Caco-2 (cell line): Measurements from ENCODE around the gene COL4A2. TPM values are rescaled to one million over a fixed set of nuclear protein-coding genes. Genes with fewer than 3 reads are reported as not detected.

Experiments used
- BruUV-seq: library from RNA; stranded (reverse); fragments of 400-500 nt; replicated peaks from 2 replicates; lab custom pipeline; 2021; lab: Mats Ljungman, UMichigan
- CTCF ChIA-PET: fragments of 300-600 bp; sonication (Branson Sonifier 250); formaldehyde crosslinking; loops from one replicate; lab custom pipeline; 2022; ENCODE audit warnings: antibody characterized with exemption; lab: Charles Lee
- POLR2A ChIA-PET: fragments of 300-600 bp; sonication (Branson Sonifier 250); formaldehyde crosslinking; loops from one replicate; lab custom pipeline; 2022; ENCODE audit warnings: antibody characterized with exemption; lab: Charles Lee
- DNase-seq, 2 experiments: peaks; one replicate each; pipeline versions ENCODE4 v3.0.0 to v3.0.0-alpha.2; 2020 to 2022
- H3K27me3 ChIP-seq: replicated peaks from 2 replicates; pipeline ENCODE4 v1.6.0; 2011; ENCODE audit warnings: low read length; ENCODE audit not compliant: control insufficient read depth, insufficient read depth
- H3K36me3 ChIP-seq: 2 replicates; pipeline ENCODE4 v1.5.1; 2011; ENCODE audit warnings: low read length; ENCODE audit not compliant: control insufficient read depth, insufficient read depth
- H3K4me1 ChIP-seq: fragments of 250-450 bp; sonication (Bioruptor Pico); 2 replicates; pipeline ENCODE4 v1.5.1; 2020; ENCODE audit warnings: mild to moderate bottlenecking
- H3K4me3 ChIP-seq: 2 replicates; pipeline ENCODE4 v1.5.1; 2011; ENCODE audit warnings: low read depth, mild to moderate bottlenecking, control low read depth, low read length
- H3K9me3 ChIP-seq: fragments of 250-450 bp; sonication (Bioruptor Pico); 2 replicates; pipeline ENCODE4 v1.5.1; 2020; ENCODE audit warnings: mild to moderate bottlenecking, moderate library complexity
- H3K27ac Mint-ChIP-seq: one replicate; pipeline ENCODE4 v1.8.0; 2022; ENCODE audit warnings: mixed read lengths; ENCODE audit not compliant: unreplicated experiment
- H3K27me3 Mint-ChIP-seq: one replicate; pipeline ENCODE4 v1.8.0; 2022; ENCODE audit warnings: mixed read lengths; ENCODE audit not compliant: insufficient read depth, unreplicated experiment
- H3K36me3 Mint-ChIP-seq: one replicate; pipeline ENCODE4 v1.8.0; 2022; ENCODE audit warnings: mild to moderate bottlenecking, mixed read lengths; ENCODE audit not compliant: insufficient read depth, unreplicated experiment
- H3K4me1 Mint-ChIP-seq: one replicate; pipeline ENCODE4 v1.8.0; 2022; ENCODE audit warnings: low read depth, mixed read lengths; ENCODE audit not compliant: unreplicated experiment
- H3K4me3 Mint-ChIP-seq: one replicate; pipeline ENCODE4 v1.8.0; 2022; ENCODE audit warnings: mild to moderate bottlenecking, moderate library complexity, mixed read lengths; ENCODE audit not compliant: unreplicated experiment
- H3K9me3 Mint-ChIP-seq: one replicate; pipeline ENCODE4 v1.8.0; 2022; ENCODE audit warnings: mixed read lengths; ENCODE audit not compliant: unreplicated experiment
- CTCF ChIP-seq, 2 experiments: fragments of 200-600 bp in 1 of 2; IDR thresholded peaks; 1 replicate in 1 of 2; 2 replicates in 1 of 2; pipeline versions ENCODE4 v1.5.1 to v1.8.0; 2011 to 2022; ENCODE audit warnings: antibody characterized with exemption in 1 of 2, control low read depth in 1 of 2, inconsistent platforms in 1 of 2, low read depth in 1 of 2, low read length in 1 of 2, mild to moderate bottlenecking in 1 of 2, moderate library complexity in 1 of 2; ENCODE audit not compliant: insufficient read depth in 1 of 2, severe bottlenecking in 1 of 2, unreplicated experiment in 1 of 2
- intact Hi-C: fragments of 100-400 bp; cut with micrococcal nuclease; formaldehyde crosslinking; loops from one replicate; pipeline ENCODE4 v1.10.0; 2022; ENCODE audit not compliant: unreplicated experiment
- total RNA-seq: library from RNA; stranded (reverse); gene quantifications from 2 replicates; pipeline ENCODE4 v1.2.3, GENCODE V29; 2022

Gene COL4A2
- total RNA-seq, 1 experiment from 2014 or later, result 19.2 TPM

- Histone ChIP-seq H3K27me3 (no peaks in the 10 kb centered on the region), H3K4me1 (peaks cover 62% of the 10 kb centered on the region), H3K36me3 (no peaks in the 10 kb centered on the region), H3K4me3 (no peak overlapping the region), H3K9me3 (no peaks in the 10 kb centered on the region)
- Mint-ChIP-seq H3K9me3 (no peaks in the 10 kb centered on the region), H3K27me3 (no peaks in the 10 kb centered on the region), H3K4me1 (peaks cover 29% of the 10 kb centered on the region), H3K36me3 (peaks cover 14% of the 10 kb centered on the region), H3K4me3 (no peak overlapping the region), H3K27ac (peak overlapping the region; percentile 17)
- CTCF ChIA-PET, result interaction anchor here (0.9 to 1.4 kb wide), 4 partner anchors 12 to 196 kb away, joined by 3 to 11 read pairs (median 6); no protein-coding TSS in a partner anchor
- DNase-seq, result no peak
- TF ChIP-seq CTCF (IDR thresholded peaks at IDR 0.05; ENCODE audit: insufficient read depth in 1 of 2, low read depth in 1 of 2, low read length in 1 of 2, severe bottlenecking in 1 of 2, unreplicated experiment in 1 of 2), result no peak
- intact Hi-C loops, result loop anchor here (1.0 to 5.0 kb wide), 4 partner anchors 131 to 306 kb away; no protein-coding TSS in a partner anchor
- BruUV-seq, result no TSS peak
- POLR2A ChIA-PET, result no interaction called here
Observed at GRCh38 chr13:110443622-110444225, 136.6 kb downstream of the COL4A2 start.

GRCh38 chr13:110444226-110444653 lies 137.2 kb downstream of the COL4A2 start:
- BruUV-seq, result no TSS peak
- peak; percentile 16 to 18 for TF ChIP-seq CTCF (IDR thresholded peaks at IDR 0.05; ENCODE audit: insufficient read depth in 1 of 2, low read depth in 1 of 2, low read length in 1 of 2, severe bottlenecking in 1 of 2, unreplicated experiment in 1 of 2)
- Histone ChIP-seq H3K4me3 (no peak overlapping the region), H3K27me3 (no peaks in the 10 kb centered on the region), H3K4me1 (peaks cover 67% of the 10 kb centered on the region), H3K36me3 (no peaks in the 10 kb centered on the region), H3K9me3 (no peaks in the 10 kb centered on the region)
- peaks cover 35% of the 10 kb centered on the region for H3K4me1 Mint-ChIP-seq
- DNase-seq, result no peak
- no peak overlapping the region for H3K4me3 Mint-ChIP-seq
- no peaks in the 10 kb centered on the region for H3K9me3 Mint-ChIP-seq
- H3K27me3 Mint-ChIP-seq, result no peaks in the 10 kb centered on the region
- intact Hi-C loops, result loop anchor here (1.0 to 5.0 kb wide), 4 partner anchors 132 to 307 kb away; no protein-coding TSS in a partner anchor
- POLR2A ChIA-PET, result no interaction called here
- peak overlapping the region; percentile 17 for H3K27ac Mint-ChIP-seq
- H3K36me3 Mint-ChIP-seq, result peaks cover 14% of the 10 kb centered on the region
- CTCF ChIA-PET, result interaction anchor here (0.9 to 1.4 kb wide), 4 partner anchors 12 to 197 kb away, joined by 3 to 11 read pairs (median 6); no protein-coding TSS in a partner anchor

- DNase-seq, result no peak
- Mint-ChIP-seq H3K27ac (peak overlapping the region; percentile 10), H3K9me3 (no peaks in the 10 kb centered on the region), H3K4me3 (no peak overlapping the region), H3K27me3 (no peaks in the 10 kb centered on the region), H3K36me3 (peaks cover 14% of the 10 kb centered on the region), H3K4me1 (peaks cover 36% of the 10 kb centered on the region)
- Histone ChIP-seq H3K9me3 (no peaks in the 10 kb centered on the region), H3K27me3 (no peaks in the 10 kb centered on the region), H3K4me1 (peaks cover 77% of the 10 kb centered on the region), H3K4me3 (no peak overlapping the region), H3K36me3 (no peaks in the 10 kb centered on the region)
- BruUV-seq, result no TSS peak
- TF ChIP-seq CTCF (IDR thresholded peaks at IDR 0.05; ENCODE audit: insufficient read depth in 1 of 2, low read depth in 1 of 2, low read length in 1 of 2, severe bottlenecking in 1 of 2, unreplicated experiment in 1 of 2), result no peak
- POLR2A ChIA-PET, result no interaction called here
- CTCF ChIA-PET, result interaction anchor here (1.3 to 1.4 kb wide), 2 partner anchors 11 to 191 kb away, joined by 3 to 11 read pairs; no protein-coding TSS in a partner anchor
- intact Hi-C loops, result no loop called here
Observed at GRCh38 chr13:110445183-110445582, 138.1 kb downstream of the COL4A2 start.
